HG03378 (cell line): ENCODE data around the gene PITPNC1.

Experiments
- ATAC-seq: cut with Tn5 transposase; IDR thresholded peaks from one replicate; pipeline ENCODE4 v1.9.1; 2021; ENCODE audit warnings: mild to moderate bottlenecking, moderate library complexity; ENCODE audit not compliant: unreplicated experiment

Gene PITPNC1

DNA sequence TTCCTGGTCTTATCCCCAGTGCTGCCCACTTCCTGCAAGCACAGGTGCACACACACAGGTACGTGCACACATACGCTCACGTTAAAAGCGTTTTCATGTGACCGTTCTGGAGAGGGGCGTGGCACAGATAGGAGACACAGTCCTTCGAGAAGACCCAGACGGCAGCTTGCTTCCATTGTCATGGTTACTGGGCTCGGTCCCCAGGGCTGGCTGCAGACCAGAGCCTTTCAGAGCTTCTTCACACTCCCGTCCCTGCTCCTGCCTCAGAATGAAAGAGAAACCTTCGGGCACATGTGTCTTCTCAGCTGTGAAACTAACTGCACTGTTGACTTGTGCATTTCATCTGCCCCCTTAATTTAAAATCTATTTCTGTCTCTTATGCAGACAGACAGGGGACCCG is 154.2 kb downstream of the PITPNC1 start:
- ATAC-seq = no peak

GRCh38 chr17:67532326-67532871 is 155.3 kb downstream of the PITPNC1 start:
- no peak for ATAC-seq

GRCh38 chr17:67534941-67535340 is 157.9 kb downstream of the PITPNC1 start:
- no peak for ATAC-seq

- no peak for ATAC-seq
These were observed 165.4 kb downstream of the PITPNC1 start for GRCh38 chr17:67542219-67543114.

- ATAC-seq = no peak
These were observed 167.4 kb downstream of the PITPNC1 start for GRCh38 chr17:67544364-67544955.

GRCh38 chr17:67546578-67547527 is 169.8 kb downstream of the PITPNC1 start:
- peak; percentile 91 for ATAC-seq

GRCh38 chr17:67548693-67549092 is 171.6 kb downstream of the PITPNC1 start:
- no peak for ATAC-seq

- no peak for ATAC-seq
These were observed 172.7 kb downstream of the PITPNC1 start for GRCh38 chr17:67549820-67550219.

GRCh38 chr17:67554634-67555033 is 177.6 kb downstream of the PITPNC1 start:
- no peak for ATAC-seq

GRCh38 chr17:67555855-67556254 is 178.8 kb downstream of the PITPNC1 start:
- ATAC-seq = no peak

GRCh38 chr17:67557052-67557845 is 180.2 kb downstream of the PITPNC1 start:
- ATAC-seq = no peak

- no peak for ATAC-seq
These were observed 180.8 kb downstream of the PITPNC1 start for GRCh38 chr17:67557921-67558320.

DNA sequence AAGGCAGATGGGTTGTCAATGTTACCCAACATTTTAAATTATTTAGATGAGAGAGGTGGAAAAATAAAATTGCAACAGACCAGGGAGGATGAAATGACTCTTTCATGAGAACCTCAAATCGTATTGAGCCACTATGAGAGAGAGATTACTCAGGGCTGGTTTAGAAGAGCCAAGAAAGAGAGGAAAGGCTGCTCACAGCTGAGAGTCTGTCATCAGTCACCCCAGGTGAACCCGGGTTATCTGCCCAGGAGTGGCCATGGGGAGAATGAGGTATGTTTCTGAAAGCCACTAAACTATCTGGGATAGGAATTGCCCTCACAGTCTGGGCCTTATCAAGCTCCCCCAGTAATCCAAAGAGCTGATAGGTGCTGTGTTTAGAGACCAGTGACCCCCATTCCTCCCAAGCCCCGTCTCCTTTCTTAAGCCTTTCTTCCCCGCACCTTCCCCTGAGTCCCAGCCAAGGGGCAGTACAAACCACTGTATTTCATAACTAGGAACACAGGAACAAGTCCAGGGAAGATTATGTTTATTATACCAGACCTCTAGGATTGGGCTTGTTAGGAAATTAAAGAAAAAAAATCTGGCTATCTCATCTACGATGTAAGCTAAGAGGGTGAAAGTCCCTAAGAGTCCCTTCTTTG is 181.8 kb downstream of the PITPNC1 start:
- ATAC-seq = no peak

- ATAC-seq = no peak
These were observed 182.4 kb downstream of the PITPNC1 start for GRCh38 chr17:67559381-67559966.

GRCh38 chr17:67562005-67562404 is 184.9 kb downstream of the PITPNC1 start:
- no peak for ATAC-seq

DNA sequence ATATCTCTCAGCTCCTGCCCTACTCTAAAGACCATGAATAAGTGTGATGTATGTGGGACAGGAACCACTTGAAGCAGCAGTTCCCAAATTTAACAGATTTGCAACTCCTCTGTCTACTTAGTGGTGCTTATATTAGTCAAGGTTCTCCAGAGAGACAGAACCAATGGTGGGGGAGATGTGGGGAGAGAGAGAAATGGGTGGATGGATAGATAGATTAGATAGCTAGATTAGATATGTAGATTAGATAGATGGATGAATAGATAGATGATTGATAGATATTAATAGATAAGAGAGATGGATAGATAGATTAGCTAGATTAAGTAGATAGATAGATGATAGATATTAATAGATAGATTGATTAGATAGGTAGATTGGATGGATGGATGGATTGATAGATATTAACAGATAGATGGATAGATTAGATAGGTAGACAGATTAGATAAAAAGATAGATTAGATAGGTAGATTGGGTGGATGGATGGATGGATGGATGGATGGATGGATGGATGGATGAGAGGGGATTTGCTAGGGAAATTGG is 186.7 kb downstream of the PITPNC1 start:
- no peak for ATAC-seq

GRCh38 chr17:67565068-67565467 is 188.0 kb downstream of the PITPNC1 start:
- no peak for ATAC-seq

GRCh38 chr17:67566656-67567055 is 189.6 kb downstream of the PITPNC1 start:
- no peak for ATAC-seq

GRCh38 chr17:67569015-67569451 is 192.0 kb downstream of the PITPNC1 start:
- no peak for ATAC-seq
